Stimulated activated memory B cell treated with anti-CD40 and anti-IgM and Interleukin-4, amounts not matched to agents 10 μg/mL and 1 μg/mL and 100 μg/mL, for 72 hours (primary cell): Measurements from ENCODE around the gene KDM4B.

ENCODE experiments used
- ATAC-seq: fragments of 150-1000 bp; cut with Tn5 transposase; 2 replicates; pipeline ENCODE4 v1.10.0; 2021
- H3K27ac Mint-ChIP-seq: one replicate; pipeline ENCODE4 v1.8.0; 2022; ENCODE audit warnings: mild to moderate bottlenecking, mixed read lengths
- H3K27me3 Mint-ChIP-seq: one replicate; pipeline ENCODE4 v1.8.0; 2022; ENCODE audit warnings: mixed read lengths
- H3K36me3 Mint-ChIP-seq: one replicate; pipeline ENCODE4 v1.8.0; 2022; ENCODE audit warnings: mixed read lengths
- H3K4me1 Mint-ChIP-seq: one replicate; pipeline ENCODE4 v1.8.0; 2022; ENCODE audit warnings: mixed read lengths
- H3K4me3 Mint-ChIP-seq: one replicate; pipeline ENCODE4 v1.8.0; 2022; ENCODE audit warnings: mild to moderate bottlenecking, moderate library complexity, mixed read lengths
- H3K9me3 Mint-ChIP-seq: one replicate; pipeline ENCODE4 v1.8.0; 2022; ENCODE audit warnings: mixed read lengths

Gene KDM4B

DNA sequence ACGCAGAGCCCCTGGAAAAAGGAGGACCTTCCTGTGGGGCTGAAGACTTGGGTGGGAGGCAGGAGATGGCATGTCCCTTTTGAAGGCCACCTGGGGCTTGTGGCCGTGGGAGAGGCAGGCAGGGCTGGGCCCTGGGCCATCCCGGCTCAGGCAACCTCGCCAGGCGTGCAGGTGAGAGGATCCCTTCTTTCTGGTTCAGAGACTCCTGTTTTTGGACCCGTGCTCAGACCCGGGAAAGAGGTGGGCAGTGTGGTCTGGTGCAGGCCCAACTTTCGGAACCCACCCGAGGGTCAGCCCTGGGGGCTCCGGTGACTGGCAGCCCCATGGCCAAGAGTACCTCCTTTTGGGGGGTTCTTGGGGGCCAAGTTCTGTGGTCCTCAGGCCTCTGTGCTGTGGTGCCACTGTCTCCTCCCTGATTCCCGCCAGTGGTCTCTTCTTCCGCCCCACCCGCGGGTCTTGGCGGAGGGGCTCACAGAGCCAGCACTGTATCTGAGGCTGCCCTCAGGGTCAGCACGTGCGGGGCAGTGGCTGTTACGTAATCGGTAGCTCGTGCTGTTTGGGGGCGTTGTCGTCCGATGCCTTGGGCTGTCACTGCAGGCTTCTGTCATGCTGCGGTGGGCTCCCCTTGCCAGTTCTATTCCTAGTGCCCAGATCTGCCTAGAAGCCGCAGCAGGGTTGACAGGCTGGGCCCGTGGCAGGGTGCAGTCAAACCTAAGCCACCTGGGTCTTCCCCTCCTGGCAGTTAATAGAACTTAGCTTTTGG is 42.7 kb downstream of the KDM4B start:
- no peak overlapping the region for H3K27ac Mint-ChIP-seq
- H3K4me3 Mint-ChIP-seq, result no peak overlapping the region
- ATAC-seq, result no peak
- H3K9me3 Mint-ChIP-seq, result no peaks in the 10 kb centered on the region
- no peaks in the 10 kb centered on the region for H3K4me1 Mint-ChIP-seq
- H3K27me3 Mint-ChIP-seq, result no peaks in the 10 kb centered on the region
- H3K36me3 Mint-ChIP-seq, result peaks cover 20% of the 10 kb centered on the region

DNA sequence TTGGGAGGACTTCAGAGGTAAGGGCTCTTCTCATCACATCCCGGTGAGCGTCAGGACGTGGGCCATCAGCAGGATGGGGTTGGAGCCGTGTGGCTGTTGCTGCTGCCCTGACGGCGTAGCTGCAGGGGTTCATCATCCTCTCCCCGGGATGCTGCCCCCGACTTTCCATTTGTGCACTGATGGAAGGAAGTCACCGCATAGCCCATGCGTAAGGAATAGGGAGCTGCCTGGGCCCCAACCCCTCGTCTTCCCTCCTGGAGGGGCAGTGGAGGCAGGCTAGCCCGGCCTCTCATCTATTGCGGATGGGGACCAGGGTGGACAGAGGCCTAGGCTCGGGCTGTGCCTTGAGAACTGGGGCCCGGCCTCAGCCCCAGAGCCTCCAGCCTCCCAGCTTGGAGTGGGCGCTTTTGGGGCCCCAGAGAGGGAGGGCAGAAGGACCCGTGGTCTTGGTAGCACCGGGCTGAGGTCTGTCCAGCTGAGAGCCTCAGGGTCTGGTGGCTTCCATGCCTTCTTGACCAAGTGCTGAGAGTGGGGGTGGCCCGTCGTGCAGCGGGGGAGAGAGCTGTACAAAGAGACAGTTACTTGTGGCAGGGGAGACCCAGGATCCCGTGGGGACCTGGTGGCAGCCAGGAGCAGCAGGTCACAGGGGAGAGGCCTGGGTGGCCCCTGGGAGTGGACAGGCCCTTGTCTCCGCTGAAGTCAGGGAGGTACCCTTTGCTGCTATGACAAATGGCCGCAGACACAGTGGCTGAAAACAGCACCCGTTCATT is 44.0 kb downstream of the KDM4B start:
- Mint-ChIP-seq H3K27ac (no peak overlapping the region), H3K9me3 (no peaks in the 10 kb centered on the region), H3K36me3 (peaks cover 12% of the 10 kb centered on the region), H3K4me1 (no peaks in the 10 kb centered on the region), H3K4me3 (no peak overlapping the region), H3K27me3 (no peaks in the 10 kb centered on the region)
- ATAC-seq, result no peak

DNA sequence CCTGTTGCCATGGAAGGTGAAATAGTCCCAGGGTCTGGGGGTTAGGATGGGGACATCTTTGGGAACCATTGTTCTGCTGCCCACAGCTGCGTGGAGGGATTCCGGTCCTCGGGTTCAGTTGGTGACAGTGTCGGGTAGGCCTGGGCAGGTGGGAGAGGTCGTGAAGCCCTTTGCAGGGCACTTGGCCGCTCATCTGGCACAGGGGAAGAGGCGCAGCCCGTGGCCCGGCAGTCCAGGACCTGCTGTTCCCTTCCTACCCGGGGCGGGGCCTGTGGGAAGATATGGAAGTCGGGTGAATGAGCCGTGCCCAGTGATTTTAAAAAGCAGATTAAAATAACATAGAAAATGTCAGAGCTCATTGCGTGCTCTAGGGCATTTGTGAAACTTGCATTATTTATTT is 44.8 kb downstream of the KDM4B start:
- Mint-ChIP-seq H3K4me3 (no peak overlapping the region), H3K27ac (no peak overlapping the region), H3K9me3 (no peaks in the 10 kb centered on the region), H3K27me3 (no peaks in the 10 kb centered on the region), H3K36me3 (peaks cover 7% of the 10 kb centered on the region), H3K4me1 (no peaks in the 10 kb centered on the region)
- ATAC-seq, result no peak

DNA sequence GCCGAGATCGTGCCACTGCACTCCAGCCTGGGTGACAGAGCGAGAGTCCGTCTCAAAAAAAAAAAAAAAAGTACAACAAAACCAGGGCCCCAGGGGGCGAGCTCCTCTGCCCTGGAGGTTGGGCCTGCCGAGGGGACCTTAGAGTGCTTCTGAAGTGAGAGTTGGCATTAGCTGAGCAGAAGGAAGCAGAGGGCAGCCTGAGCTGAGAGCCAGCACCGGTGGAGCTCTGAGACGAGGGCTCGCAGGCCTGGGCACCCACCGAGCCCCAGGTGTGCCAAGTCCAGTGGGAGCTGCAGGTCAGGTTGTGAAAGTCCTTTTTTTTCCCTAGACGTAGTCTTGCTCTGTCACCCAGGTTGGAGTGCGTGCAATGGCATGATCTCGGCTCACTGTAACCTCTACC is 46.0 kb downstream of the KDM4B start:
- no peaks in the 10 kb centered on the region for H3K27me3 Mint-ChIP-seq
- peaks cover 7% of the 10 kb centered on the region for H3K36me3 Mint-ChIP-seq
- no peak for ATAC-seq
- H3K9me3 Mint-ChIP-seq, result no peaks in the 10 kb centered on the region
- H3K4me3 Mint-ChIP-seq, result no peak overlapping the region
- H3K27ac Mint-ChIP-seq, result no peak overlapping the region
- no peaks in the 10 kb centered on the region for H3K4me1 Mint-ChIP-seq

DNA sequence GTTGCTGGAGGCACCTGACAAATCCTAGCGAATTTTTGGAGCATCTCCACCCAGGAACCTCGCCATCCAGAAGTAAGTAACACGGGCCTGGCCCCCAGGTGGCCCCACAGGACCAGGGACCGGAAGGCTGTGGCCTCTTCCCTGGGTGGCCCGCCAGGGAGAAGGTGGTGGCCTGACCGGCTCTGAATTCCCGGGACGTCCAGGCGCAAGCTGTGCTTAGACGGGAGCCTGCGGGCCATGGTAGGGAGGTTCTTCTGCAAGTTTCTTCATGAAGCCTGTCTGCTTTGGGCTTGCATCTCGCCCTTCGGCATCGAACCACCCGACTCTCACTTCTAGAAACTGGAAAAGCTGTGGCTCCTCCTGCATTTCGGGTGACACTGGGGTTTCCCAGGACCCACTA is 47.4 kb downstream of the KDM4B start:
- no peak overlapping the region for H3K4me3 Mint-ChIP-seq
- H3K4me1 Mint-ChIP-seq, result no peaks in the 10 kb centered on the region
- no peaks in the 10 kb centered on the region for H3K27me3 Mint-ChIP-seq
- H3K27ac Mint-ChIP-seq, result no peak overlapping the region
- no peaks in the 10 kb centered on the region for H3K9me3 Mint-ChIP-seq
- no peak for ATAC-seq
- H3K36me3 Mint-ChIP-seq, result peaks cover 7% of the 10 kb centered on the region

DNA sequence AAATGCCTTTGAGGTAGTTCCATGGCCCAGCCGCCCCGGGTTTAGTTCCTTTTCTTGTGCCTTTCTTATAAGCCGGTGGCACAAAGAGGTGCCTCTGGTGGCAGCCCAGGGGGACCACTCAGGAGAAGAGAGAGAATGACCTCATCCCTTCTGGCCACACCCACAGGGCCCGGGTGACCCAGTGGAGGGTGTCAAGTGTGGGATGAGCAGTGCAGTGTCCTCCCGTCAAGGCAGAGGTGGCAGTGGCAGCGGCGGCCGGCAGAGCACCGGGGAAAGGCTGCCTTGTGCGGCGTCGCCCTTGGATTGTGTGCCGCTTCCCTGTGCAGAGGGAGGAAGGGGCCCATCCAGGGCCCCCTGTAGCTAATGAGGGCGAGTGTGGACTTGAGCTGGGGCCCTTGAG is 47.9 kb downstream of the KDM4B start:
- H3K36me3 Mint-ChIP-seq, result peaks cover 7% of the 10 kb centered on the region
- H3K4me3 Mint-ChIP-seq, result no peak overlapping the region
- no peaks in the 10 kb centered on the region for H3K4me1 Mint-ChIP-seq
- H3K9me3 Mint-ChIP-seq, result no peaks in the 10 kb centered on the region
- H3K27ac Mint-ChIP-seq, result no peak overlapping the region
- H3K27me3 Mint-ChIP-seq, result no peaks in the 10 kb centered on the region
- ATAC-seq, result no peak

DNA sequence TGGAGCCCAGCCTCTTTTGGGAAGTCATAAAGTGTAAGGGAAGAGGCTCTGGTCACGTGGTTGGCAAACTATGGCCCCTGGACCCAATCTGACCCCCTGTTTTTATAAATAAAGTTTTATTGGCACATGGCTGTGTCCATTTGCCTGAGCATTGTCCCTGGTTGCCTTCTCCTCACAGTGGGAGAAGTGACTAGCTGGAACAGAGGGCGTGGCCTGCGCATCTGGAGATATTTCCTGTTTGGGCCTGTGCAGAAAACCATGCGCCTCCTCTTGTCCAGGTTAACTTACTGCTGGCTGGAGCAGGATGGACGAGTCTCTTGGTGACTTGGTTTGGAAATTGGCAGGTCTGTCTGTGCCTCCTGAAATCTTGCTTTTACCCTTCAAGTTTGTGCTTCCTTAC is 48.3 kb downstream of the KDM4B start:
- peaks cover 7% of the 10 kb centered on the region for H3K36me3 Mint-ChIP-seq
- ATAC-seq, result no peak
- no peaks in the 10 kb centered on the region for H3K27me3 Mint-ChIP-seq
- no peaks in the 10 kb centered on the region for H3K4me1 Mint-ChIP-seq
- no peak overlapping the region for H3K27ac Mint-ChIP-seq
- no peaks in the 10 kb centered on the region for H3K9me3 Mint-ChIP-seq
- H3K4me3 Mint-ChIP-seq, result no peak overlapping the region

DNA sequence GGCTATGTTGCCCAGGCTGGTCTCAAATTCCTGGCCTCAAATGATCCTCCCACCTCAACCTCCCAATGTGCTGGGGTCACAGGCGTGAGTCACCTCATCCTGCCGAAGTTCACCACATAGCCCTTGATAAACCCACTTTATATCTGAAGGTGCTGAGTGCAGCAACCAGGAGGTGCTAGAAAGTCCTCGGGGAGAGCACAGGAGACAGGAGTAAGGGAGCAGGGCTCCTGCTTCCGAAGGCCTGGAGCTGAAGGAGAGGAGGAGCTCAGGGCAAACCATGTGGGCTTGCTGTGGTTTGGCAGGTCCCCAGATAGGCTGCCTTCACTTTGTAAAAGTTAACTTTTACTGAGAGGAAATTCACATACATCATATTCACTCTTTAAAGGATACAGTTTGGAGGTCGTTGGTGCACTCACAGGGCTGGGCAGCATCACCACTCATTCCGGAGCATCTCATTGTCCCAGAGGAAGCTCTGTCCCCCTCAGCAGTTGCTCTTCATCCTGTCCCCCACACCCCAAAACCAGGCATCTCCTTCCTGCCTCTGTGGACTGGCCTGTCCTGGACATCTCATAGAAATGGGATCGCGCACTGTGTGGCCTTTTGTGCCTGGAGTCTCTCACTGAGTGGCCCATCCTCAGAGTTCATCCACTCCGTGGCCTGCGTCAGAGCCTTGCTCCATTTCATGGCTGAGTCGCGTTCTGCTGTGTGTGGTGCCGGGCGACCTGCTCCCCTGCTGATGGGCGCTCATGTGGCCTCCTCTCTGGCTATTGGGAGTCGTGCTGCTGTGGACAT is 49.5 kb downstream of the KDM4B start:
- ATAC-seq, result no peak
- no peaks in the 10 kb centered on the region for H3K9me3 Mint-ChIP-seq
- H3K4me3 Mint-ChIP-seq, result no peak overlapping the region
- H3K4me1 Mint-ChIP-seq, result no peaks in the 10 kb centered on the region
- peaks cover 7% of the 10 kb centered on the region for H3K36me3 Mint-ChIP-seq
- no peak overlapping the region for H3K27ac Mint-ChIP-seq
- no peaks in the 10 kb centered on the region for H3K27me3 Mint-ChIP-seq

DNA sequence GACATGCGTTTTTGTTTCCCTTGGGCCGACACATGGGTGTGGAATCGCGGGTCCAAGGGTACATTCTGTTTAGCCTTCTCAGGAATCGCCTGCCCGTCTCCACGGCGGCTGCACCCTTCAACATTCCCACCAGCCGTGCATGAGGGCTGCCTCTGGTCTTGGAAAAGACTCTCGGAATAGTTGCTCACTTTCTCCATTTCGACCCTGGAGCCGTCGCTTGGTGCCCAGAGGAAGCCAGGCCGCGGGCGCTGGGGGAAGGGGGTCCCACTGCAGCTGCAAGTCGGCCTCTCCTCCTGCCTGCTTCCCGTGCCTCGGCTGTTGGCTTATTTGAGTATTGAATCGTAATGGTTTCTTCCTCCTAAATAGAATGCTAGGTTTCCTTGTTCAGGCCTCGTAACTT is 51.5 kb downstream of the KDM4B start:
- Mint-ChIP-seq H3K27me3 (no peaks in the 10 kb centered on the region), H3K9me3 (no peaks in the 10 kb centered on the region), H3K4me3 (no peak overlapping the region), H3K36me3 (peaks cover 7% of the 10 kb centered on the region), H3K27ac (no peak overlapping the region), H3K4me1 (no peaks in the 10 kb centered on the region)
- no peak for ATAC-seq

DNA sequence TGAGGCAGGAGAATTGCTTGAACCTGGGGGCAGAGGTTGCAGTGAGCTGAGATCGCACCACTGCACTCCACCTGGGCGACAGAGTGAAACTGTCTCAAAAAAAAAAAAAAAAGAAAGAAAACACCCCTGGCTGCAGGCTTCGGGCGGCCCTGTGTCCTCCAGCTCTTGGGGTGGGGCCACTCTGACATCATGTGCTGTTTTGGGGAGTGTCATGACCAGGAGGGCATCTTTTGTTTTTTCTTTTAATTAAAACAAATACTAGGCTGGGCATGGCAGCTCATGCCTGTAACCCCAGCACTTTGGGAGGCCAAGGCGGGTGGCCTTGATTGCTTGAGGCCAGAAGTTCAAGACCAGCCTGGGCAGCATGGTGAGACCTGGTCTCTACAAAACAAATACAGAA is 52.1 kb downstream of the KDM4B start:
- H3K36me3 Mint-ChIP-seq, result peaks cover 7% of the 10 kb centered on the region
- H3K27me3 Mint-ChIP-seq, result no peaks in the 10 kb centered on the region
- no peak for ATAC-seq
- no peak overlapping the region for H3K27ac Mint-ChIP-seq
- H3K9me3 Mint-ChIP-seq, result no peaks in the 10 kb centered on the region
- no peak overlapping the region for H3K4me3 Mint-ChIP-seq
- no peaks in the 10 kb centered on the region for H3K4me1 Mint-ChIP-seq

DNA sequence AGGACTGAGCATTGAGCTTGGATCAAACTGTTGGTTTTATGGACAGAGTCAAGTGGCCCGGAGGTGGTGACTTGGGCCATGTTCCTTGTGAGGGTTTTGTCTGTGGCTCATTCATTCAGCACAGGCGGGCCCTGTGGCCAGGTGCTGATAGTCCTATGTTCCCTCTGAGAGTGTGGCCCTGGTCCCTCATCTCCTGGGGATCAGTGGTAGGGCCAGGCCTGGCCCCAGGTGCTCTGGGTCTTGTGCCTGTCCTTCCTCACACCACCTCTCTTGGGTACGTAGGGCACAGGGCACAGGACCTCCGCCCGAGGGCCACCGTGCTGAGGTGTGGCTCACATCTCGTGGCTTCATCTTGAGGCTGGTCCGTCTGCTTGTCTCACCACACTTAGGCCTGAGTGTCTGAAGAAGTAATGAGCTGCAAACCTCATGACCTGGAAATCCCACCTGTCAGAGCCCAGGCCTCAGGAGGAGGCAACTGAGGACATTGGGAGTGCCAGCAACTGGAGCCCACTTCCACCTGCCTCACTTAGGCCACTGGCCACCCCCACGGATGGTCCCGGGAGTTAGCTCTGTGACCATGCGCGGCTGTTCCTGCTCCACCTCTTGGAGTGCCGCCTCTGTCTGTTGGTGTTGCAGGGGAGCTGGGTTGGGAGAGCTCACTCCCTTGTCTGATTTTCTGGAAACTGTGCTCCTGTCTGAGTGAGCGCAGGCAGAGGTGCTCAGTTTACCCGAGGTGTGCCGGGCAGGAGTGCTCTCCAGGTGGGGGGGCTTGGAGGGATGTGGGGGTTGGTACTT is 53.4 kb downstream of the KDM4B start:
- H3K27ac Mint-ChIP-seq, result no peak overlapping the region
- no peaks in the 10 kb centered on the region for H3K9me3 Mint-ChIP-seq
- ATAC-seq, result no peak

DNA sequence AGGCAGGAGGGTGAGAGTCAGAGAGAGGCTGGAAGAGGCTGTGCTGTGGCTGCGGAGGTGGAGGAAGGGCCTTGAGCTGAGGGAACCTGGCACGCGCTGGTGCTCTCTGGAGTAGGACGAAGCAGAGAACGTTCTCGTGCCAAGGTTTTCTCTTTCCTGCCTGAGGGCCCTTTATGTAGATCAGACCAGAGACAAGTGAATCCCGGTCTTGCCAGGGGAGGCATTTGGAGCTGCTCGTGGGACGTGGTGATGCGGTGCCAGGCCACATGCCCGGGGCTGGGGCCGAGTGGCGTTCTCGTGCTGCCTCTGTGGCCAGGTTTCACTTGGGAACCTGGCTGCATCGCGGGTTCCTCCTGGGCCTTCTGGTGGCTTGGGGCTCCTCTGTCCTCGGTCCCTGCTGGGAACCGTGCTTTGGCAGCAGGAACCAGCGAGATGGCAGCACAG is 54.2 kb downstream of the KDM4B start:
- H3K36me3 Mint-ChIP-seq, result no peaks in the 10 kb centered on the region

More for the DNA sequence above, 53.4 kb downstream of the KDM4B start:
- H3K4me1 Mint-ChIP-seq, result no peaks in the 10 kb centered on the region
- no peaks in the 10 kb centered on the region for H3K27me3 Mint-ChIP-seq
- no peaks in the 10 kb centered on the region for H3K36me3 Mint-ChIP-seq
- H3K4me3 Mint-ChIP-seq, result no peak overlapping the region

DNA sequence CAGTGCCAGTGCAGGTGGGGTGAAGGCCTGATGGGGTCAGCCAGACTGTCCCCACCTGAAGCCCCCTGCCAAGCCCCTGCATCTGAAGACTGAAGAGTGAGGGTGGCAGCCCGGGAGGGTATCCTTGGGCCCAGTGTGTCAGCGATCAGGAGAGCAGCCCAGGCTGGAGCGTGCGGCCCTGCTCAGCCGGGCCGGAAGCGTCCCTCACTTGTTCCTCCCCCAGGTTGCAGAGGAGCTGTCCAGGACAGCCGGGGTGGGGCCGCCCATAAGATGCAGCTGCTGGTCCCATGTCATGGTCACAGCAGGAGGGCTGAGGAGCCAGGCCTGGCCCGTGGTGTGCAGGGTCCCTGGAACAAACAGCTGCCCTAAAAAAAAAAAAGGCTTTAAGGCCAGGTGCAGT is 55.4 kb downstream of the KDM4B start:
- no peak overlapping the region for H3K27ac Mint-ChIP-seq

More for the DNA sequence above, 54.2 kb downstream of the KDM4B start:
- no peaks in the 10 kb centered on the region for H3K9me3 Mint-ChIP-seq
- ATAC-seq, result no peak
- H3K4me1 Mint-ChIP-seq, result no peaks in the 10 kb centered on the region
- H3K4me3 Mint-ChIP-seq, result no peak overlapping the region
- no peak overlapping the region for H3K27ac Mint-ChIP-seq
- H3K27me3 Mint-ChIP-seq, result no peaks in the 10 kb centered on the region

DNA sequence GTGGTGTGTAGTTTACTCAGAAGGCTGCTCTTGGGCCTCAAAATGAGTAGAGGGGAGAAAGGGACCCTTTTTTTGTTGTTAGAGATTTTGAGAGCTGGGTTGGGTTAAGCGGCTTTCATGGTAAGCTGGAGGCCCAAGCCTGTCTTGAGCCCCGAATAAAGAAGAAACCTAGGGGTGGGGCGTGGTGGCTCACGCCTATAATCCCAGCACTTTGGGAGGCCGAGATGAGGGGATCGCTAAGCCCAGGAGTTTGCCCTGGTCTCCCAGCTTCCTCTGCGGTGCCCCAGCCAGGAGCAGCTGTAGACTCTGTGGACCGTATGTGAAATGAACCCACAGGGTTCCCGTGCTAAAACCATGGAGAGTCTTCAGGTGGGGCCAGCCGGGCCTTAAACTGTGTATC is 56.1 kb downstream of the KDM4B start:
- Mint-ChIP-seq H3K4me3 (no peak overlapping the region), H3K9me3 (no peaks in the 10 kb centered on the region), H3K27me3 (no peaks in the 10 kb centered on the region), H3K27ac (peak overlapping the region; percentile 73), H3K4me1 (peaks cover 1% of the 10 kb centered on the region), H3K36me3 (no peaks in the 10 kb centered on the region)
- ATAC-seq, result no peak

More for the DNA sequence above, 55.4 kb downstream of the KDM4B start:
- Mint-ChIP-seq H3K36me3 (no peaks in the 10 kb centered on the region), H3K9me3 (no peaks in the 10 kb centered on the region), H3K4me3 (no peak overlapping the region), H3K4me1 (no peaks in the 10 kb centered on the region), H3K27me3 (no peaks in the 10 kb centered on the region)
- no peak for ATAC-seq
